Mesothelial cell of epicardium (in vitro differentiated cells): ENCODE data around the gene LTO1. TPM values are rescaled to one million over a fixed set of nuclear protein-coding genes. Genes with fewer than 3 reads are reported as not detected.

ENCODE experiments used
- DNase-seq, 2 experiments: peaks; one replicate each; pipeline ENCODE4 v3.0.0; 2021; ENCODE audit warnings: low spot score in 2 of 2; ENCODE audit not compliant: unreplicated experiment in 2 of 2
- H3K27ac Mint-ChIP-seq: 2 replicates; pipeline ENCODE4 v1.8.0; 2021; ENCODE audit warnings: mixed read lengths
- H3K27me3 Mint-ChIP-seq: 2 replicates; pipeline ENCODE4 v1.8.0; 2021; ENCODE audit warnings: low read depth, mixed read lengths
- H3K36me3 Mint-ChIP-seq: 2 replicates; pipeline ENCODE4 v1.8.0; 2021; ENCODE audit warnings: mixed read lengths
- H3K4me1 Mint-ChIP-seq: 2 replicates; pipeline ENCODE4 v1.8.0; 2021; ENCODE audit warnings: mixed read lengths
- H3K4me3 Mint-ChIP-seq: 2 replicates; pipeline ENCODE4 v1.8.0; 2021; ENCODE audit warnings: mild to moderate bottlenecking, moderate library complexity, mixed read lengths
- H3K9me3 Mint-ChIP-seq: 2 replicates; pipeline ENCODE4 v1.8.0; 2021; ENCODE audit warnings: mixed read lengths
- total RNA-seq: library from RNA; stranded (reverse); gene quantifications from 3 replicates; pipeline ENCODE4 v1.2.1, GENCODE V29; 2021
- TF ChIP-seq, protein P1 (sequence below): fragments of 200-600 bp; sonication (generic); IDR thresholded peaks from one replicate; pipeline ENCODE4 v1.5.0; 2021; ENCODE audit warnings: antibody characterized with exemption; ENCODE audit not compliant: unreplicated experiment

Gene LTO1
- total RNA-seq, 1 donor from 2014 or later: 31.6 TPM

DNA sequence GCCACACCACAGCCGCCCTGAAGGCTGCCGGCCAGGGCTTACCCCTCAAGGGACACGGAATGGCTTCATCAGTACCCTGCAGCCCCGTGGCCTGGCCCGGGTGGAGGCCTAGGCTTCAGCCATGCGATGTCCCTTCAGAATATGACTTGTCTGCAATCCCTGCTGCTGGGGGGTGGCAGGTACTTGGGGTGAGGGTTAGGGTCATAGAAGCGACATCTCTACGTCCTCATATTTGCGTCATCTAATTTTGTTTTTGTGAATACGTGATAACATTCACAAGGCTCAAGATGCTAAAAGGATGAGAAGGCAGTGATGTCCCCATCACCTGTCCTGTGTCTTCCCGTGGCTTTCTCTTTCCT, 27.8 kb downstream of the LTO1 start:
- Mint-ChIP-seq H3K27me3 (no peaks in the 10 kb centered on the region), H3K27ac (no peak overlapping the region), H3K9me3 (no peaks in the 10 kb centered on the region), H3K4me1 (peaks cover 14% of the 10 kb centered on the region), H3K36me3 (peaks cover 14% of the 10 kb centered on the region), H3K4me3 (no peak overlapping the region)
- no peak for DNase-seq
- TF ChIP-seq, protein P1, sequence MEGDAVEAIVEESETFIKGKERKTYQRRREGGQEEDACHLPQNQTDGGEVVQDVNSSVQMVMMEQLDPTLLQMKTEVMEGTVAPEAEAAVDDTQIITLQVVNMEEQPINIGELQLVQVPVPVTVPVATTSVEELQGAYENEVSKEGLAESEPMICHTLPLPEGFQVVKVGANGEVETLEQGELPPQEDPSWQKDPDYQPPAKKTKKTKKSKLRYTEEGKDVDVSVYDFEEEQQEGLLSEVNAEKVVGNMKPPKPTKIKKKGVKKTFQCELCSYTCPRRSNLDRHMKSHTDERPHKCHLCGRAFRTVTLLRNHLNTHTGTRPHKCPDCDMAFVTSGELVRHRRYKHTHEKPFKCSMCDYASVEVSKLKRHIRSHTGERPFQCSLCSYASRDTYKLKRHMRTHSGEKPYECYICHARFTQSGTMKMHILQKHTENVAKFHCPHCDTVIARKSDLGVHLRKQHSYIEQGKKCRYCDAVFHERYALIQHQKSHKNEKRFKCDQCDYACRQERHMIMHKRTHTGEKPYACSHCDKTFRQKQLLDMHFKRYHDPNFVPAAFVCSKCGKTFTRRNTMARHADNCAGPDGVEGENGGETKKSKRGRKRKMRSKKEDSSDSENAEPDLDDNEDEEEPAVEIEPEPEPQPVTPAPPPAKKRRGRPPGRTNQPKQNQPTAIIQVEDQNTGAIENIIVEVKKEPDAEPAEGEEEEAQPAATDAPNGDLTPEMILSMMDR: no peak

DNA sequence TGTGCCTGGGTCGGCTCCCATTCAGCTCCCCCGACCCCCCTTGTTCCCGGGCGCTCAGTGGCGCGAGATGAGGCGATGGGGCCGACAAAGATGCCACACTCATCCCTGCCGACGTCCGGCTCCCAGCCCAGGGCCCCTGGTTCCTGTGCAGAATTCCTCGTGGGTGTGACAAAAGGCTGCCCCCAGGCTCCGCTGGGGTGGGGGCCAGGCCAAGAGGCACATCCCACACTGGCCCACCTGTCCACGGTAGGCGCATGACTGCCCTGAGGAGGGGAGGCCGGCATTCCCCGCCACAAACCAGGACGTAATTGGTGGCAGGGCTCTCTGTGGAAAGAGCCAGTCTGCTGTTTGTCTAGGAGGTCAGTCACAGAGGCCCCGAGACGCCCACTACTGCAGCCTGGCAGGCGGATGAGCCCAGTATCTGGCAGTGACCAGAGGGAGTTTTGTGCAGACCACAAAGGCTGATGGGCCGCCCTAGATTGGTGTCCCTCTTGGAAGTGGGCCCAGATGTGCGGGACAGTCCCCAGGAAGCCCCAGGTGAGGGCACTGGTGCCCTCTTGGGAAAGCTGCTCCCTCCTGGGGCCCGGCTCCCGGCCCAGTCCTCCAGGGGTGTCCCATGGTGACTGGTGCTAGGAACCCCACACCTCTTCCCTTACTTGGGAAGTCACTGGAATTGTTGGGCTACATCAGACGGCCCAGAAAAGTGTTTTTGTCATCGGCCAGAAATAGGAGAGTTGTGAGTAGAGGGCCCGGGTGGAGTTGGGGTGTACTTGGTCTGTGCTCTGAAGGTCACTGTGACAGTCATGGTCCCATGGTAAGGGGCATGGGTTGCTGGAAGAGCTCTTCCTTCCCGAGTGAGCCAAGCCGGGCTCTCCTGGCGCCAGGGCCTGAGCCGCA, 28.4 kb downstream of the LTO1 start:
- H3K27ac Mint-ChIP-seq: no peak overlapping the region
- peaks cover 9% of the 10 kb centered on the region for H3K36me3 Mint-ChIP-seq
- no peaks in the 10 kb centered on the region for H3K27me3 Mint-ChIP-seq
- H3K4me3 Mint-ChIP-seq: no peak overlapping the region
- TF ChIP-seq, protein P1: no peak
- H3K4me1 Mint-ChIP-seq: peaks cover 14% of the 10 kb centered on the region
- no peaks in the 10 kb centered on the region for H3K9me3 Mint-ChIP-seq
- DNase-seq: no peak

DNA sequence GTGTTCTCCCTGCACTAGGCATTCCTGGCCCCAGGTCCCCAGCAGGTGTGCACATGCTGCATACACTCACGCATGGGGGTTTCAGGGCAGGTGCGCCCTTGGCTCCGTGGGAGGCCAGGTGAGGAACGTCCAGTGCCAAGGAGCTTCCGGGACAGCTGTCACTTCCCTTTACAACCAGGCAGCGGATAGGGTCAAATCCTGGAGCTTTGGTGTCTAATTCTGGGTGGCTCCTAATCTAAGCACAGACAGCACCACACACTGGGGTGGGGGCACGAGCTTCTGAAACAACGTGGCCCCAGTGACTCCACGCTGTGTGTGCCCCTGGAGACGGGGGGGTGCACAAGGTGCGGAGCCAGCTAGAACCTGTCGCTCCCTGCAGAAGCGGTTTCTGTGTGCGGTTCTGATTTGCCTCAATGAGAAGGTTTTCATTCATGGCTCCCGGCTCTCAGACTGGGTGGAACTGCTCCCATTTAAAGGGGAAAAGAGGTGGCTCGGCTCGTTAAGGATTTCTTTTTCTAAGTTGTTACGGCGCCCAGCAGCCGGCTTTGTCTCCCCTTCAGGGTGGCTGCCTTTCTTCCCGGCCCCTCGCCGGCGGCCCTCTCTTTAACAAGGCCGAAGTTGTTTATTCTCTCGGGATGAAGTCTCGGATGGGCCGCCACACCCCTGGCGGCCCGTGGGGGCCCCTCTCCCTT, 29.2 kb downstream of the LTO1 start:
- DNase-seq: no peak
- TF ChIP-seq, protein P1: no peak
- Mint-ChIP-seq H3K27me3 (no peaks in the 10 kb centered on the region), H3K36me3 (peaks cover 7% of the 10 kb centered on the region), H3K27ac (no peak overlapping the region), H3K4me1 (peaks cover 14% of the 10 kb centered on the region), H3K4me3 (no peak overlapping the region), H3K9me3 (no peaks in the 10 kb centered on the region)

DNA sequence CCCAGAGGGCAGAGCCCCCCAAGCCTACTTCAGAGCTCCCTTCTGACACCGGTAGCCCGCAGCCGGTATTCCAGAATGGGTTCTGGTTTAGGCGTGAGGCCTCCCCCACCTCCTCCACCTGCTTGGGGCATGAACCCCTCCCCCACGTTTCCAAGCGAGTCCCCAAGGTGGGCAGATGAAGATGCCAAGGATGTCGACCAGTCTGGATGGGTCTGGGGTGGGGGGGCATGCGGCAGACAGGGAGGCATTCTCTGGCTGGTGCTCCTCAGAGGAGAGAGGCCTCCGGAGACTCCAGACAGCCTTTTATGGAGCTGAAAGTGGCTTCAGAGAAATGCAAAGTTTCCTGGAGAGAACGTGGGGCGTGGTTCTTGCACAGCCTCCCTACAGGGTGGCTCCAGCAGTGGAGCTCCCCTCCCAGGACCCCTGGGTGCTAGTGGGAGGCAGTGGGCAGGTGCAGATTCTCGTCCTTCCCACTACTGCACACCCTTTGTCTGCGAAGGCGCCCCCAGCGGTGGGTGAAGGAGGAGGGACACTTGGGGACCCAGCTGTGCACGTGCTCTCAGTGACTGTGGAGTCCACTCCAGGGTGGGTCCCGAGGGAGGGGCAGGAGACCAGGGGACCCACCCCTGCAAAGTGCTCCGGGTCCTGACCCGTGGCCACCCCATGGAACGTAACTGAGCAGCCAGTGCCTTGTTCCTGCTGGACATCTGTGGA, 30.0 kb downstream of the LTO1 start:
- Mint-ChIP-seq H3K4me1 (peaks cover 20% of the 10 kb centered on the region), H3K9me3 (no peaks in the 10 kb centered on the region), H3K36me3 (peaks cover 7% of the 10 kb centered on the region), H3K4me3 (no peak overlapping the region), H3K27me3 (peaks cover 6% of the 10 kb centered on the region), H3K27ac (no peak overlapping the region)
- DNase-seq: peak in 1 of 2 experiments; percentile 8
- TF ChIP-seq, protein P1: no peak

DNA sequence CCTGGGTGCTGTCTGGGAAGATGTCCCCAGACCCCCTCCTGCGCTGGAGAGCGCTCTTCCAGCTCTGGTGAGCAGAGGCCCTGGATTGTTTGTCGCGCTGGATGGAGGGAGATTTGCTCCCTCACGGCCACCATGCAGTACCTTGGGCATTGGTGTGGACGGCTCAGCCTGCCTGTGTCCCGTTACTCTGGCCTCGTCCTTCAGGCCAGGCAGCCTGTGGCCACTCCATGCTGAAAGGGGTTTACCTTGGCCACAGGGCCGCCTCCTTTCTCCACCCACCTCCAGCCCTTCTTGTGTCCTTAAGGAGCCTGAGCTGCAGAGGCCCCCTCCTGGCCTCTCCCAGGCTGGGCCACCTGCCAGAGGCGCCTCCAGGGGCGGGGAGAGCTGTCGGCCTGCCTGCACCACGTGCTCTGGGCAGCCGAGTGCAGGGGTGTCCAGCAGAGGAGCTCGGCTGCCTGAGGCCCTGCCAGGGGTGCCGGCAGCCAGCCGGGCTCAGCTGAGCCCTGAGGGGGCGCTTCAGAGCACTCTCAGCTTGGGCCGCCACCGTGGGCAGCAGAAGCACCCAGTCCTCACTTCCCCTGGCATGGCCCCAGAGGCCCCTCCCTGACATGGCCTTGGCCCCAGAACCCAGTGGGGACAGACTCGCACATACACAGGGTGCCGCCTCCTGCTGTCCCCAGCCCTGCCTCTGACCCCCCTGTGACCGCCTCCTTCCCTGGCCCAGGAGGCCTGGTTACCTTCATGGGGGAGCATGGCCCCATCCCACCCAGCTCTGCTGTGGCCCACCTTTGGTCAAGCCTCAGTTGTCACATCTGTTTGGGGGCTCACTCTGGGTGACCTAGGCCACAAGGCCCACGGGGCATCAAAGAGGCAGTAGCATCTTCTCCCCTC, 30.8 kb downstream of the LTO1 start:
- Mint-ChIP-seq H3K27ac (peak overlapping the region; percentile 76), H3K27me3 (peaks cover 12% of the 10 kb centered on the region), H3K36me3 (peaks cover 4% of the 10 kb centered on the region), H3K4me3 (peak overlapping the region; percentile 64), H3K4me1 (peaks cover 26% of the 10 kb centered on the region), H3K9me3 (no peaks in the 10 kb centered on the region)
- DNase-seq: peak; percentile 16 to 78
- TF ChIP-seq, protein P1: no peak
